Fibroblast of mammary gland (primary cell): ENCODE measurements around the gene BNIP5.
A peak's percentile ranks its signal among the peaks of the same experiment; 100 is the strongest.

Experiments
- DNase-seq: peaks from one replicate; pipeline ENCODE4 v3.0.0-alpha.2; 2010; ENCODE audit warnings: low read depth
- H3K4me3 ChIP-seq: 2 replicates; pipeline ENCODE4 v1.5.1; 2011; ENCODE audit warnings: low read depth, mild to moderate bottlenecking, low read length, moderate library complexity; ENCODE audit not compliant: control insufficient read depth
- TF ChIP-seq, protein P1 (sequence below): conservative IDR thresholded peaks from 2 replicates; pipeline ENCODE4 v1.5.1; 2011; ENCODE audit warnings: low read depth, low read length, inconsistent platforms; ENCODE audit not compliant: control insufficient read depth, insufficient read depth

BNIP5 gene

DNA sequence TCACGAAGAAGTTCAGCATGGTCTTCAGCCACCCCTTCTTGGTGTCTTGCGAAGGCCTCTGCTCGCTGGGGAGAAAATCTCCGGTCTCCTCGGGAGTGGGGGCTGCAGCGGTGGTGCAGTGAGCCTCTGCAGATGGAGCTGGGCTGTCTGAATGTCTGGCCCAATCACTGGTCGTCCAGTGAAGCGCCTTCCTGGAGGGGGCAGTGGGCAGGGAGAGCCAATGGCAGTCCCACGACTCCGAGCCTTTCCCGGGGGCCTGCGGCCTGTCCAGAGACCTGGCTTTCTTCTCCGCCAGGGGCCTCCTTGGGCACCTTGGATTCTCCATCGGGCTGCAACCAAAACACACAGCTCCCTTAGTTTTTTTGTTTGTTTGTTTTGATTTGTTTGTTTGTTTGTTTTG is 6.3 kb downstream of the BNIP5 start:
- TF ChIP-seq, protein P1, sequence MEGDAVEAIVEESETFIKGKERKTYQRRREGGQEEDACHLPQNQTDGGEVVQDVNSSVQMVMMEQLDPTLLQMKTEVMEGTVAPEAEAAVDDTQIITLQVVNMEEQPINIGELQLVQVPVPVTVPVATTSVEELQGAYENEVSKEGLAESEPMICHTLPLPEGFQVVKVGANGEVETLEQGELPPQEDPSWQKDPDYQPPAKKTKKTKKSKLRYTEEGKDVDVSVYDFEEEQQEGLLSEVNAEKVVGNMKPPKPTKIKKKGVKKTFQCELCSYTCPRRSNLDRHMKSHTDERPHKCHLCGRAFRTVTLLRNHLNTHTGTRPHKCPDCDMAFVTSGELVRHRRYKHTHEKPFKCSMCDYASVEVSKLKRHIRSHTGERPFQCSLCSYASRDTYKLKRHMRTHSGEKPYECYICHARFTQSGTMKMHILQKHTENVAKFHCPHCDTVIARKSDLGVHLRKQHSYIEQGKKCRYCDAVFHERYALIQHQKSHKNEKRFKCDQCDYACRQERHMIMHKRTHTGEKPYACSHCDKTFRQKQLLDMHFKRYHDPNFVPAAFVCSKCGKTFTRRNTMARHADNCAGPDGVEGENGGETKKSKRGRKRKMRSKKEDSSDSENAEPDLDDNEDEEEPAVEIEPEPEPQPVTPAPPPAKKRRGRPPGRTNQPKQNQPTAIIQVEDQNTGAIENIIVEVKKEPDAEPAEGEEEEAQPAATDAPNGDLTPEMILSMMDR = no peak
- H3K4me3 ChIP-seq = no peak overlapping the region
- DNase-seq = no peak

DNA sequence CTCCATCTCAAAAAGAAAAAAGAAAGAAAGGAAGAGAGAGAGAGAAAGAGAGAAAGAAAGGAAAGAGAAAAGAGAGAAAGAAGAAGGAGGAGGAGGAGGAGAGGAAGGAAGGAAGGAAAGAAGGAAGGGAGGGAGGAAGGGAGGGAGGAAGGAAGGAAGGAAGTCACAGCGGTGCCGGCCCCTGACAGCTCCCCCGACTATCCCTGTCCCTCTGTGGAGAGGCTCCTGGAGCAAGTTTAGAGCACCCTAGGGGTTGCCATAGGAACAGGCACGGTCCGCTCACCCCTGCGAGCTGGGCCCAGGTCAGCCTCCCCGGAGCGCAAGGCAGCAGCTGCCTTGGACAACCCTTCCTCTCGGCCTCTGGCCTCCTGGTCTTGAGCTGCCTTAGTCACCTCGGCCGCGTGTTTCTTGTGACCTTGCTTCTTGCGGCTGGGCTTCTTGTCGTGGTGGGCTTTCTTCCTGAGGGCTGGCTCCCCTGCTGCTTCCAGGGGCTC is 6.8 kb downstream of the BNIP5 start:
- no peak for DNase-seq
- TF ChIP-seq, protein P1 = no peak

DNA sequence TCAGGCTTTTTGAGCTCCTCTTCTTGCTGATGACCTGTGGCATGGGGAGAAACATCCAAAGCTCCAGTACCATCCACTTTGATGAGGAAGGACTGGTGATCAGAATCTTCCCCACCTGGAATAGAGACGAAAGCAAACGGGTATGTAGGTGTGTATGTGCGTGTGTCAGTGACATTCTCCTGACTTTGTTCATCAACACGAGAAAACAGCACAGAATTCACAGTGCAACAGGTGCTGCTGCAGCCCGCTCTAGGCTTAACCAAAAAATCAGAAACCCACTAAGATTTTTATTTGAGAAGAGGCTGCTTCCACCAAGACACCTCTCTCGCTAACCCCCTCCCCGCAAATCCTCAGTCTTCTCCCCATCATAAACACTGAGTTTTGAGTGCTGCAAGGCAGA is 8.1 kb downstream of the BNIP5 start:
- H3K4me3 ChIP-seq = no peak overlapping the region
- DNase-seq = no peak
- TF ChIP-seq, protein P1 = no peak

More for the DNA sequence above, 6.8 kb downstream of the BNIP5 start:
- H3K4me3 ChIP-seq = no peak overlapping the region

DNA sequence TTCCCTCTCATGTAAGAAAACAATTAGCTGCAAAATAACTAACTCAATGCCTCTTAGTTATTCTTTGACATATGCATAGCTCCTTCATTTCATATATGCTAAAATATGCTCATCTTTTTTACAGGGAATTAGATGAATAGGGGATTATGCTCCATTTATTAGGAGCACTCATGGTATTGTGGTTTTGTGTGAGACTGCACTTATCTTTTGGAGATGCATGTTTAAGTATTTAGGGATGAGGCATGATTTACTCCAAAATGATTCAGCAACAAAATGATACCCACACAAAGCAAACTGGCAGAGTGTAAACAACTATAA is 8.8 kb downstream of the BNIP5 start:
- TF ChIP-seq, protein P1 = no peak
- no peak for DNase-seq
- H3K4me3 ChIP-seq = no peak overlapping the region

DNA sequence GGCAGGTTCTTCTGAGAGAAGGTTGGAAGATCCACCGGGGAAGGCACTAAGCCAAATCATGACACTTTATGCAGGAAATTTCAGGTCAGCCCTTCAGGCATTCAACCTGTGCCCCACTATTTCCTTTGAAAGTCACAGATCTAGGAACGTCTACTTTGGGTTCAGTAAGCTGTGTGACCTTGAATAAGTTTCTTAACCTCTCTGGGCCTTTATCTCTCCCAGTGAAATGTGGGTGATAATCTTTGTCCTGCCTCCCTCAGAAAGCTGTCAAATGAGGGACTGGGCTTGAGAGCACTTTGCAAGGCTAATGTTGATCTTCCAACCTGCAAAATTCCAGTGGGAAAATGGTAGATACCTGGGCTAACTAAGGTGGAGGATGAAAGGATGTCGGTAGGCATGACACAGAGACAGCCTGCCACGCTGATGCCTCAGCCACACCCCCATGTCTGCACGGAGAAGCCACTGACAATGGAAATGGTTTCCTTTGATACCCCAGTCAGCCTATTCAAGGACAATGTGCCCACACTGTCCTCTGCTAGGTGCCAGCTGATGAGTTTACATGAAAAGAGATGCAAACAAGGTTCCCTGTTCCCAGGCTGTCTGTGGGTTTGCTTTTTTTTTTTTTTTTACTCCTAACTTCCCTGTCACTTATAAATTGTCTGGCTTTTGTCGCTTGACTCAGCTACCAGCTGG is 9.3 kb downstream of the BNIP5 start:
- TF ChIP-seq, protein P1 = no peak
- H3K4me3 ChIP-seq = no peak overlapping the region
- no peak for DNase-seq

DNA sequence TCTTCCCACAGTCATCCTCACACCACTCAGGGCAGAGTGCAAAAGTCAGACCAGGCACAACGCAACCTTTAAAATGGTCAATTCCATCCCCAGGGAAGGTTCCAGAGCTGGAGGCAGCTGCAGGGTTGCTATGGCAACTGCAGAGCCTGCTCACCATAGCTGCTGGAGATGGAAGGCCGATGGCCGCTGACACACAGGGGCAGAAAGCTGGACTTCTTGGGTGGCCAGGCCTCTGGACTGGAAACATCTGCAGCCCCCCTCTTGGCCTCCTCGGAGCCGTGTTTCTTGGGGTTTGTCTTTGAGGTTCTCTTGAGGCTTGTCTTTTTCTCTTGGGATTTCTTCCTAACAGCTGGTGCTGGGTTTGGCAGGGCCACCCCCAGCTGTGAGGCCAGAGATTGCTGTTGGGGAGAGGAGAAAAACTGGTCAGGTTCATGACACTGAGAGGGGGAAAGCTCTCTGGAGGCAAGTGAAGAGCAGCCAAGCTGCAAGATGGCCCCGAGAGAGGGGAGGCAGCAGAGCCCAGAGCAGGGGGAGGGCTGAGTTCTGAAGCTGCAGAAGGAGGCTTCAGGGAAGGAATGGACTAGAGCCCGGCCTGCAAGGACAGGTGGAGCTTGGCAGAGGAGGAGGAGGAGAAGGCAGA is 10.2 kb downstream of the BNIP5 start:
- H3K4me3 ChIP-seq = no peak overlapping the region
- peak; percentile 11 for DNase-seq
- TF ChIP-seq, protein P1 = no peak

DNA sequence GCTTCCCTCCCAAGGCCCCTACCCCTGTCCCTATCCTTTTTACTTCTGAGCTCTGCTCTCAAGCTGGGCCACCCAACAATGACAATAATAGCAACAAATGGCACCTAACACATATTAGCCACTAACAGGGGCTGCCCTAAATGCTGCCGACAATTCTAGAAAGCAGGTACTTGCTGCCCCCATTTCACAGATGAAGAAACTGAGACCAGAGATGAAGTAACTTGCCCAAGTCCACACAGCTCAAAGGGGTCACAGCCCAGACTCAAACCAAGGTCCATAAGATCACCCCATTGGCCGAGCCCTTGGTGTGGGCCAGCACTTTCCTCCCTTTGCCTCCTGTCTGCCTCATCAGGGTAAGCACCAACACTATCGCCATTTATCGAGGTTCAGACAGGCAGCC is 12.0 kb downstream of the BNIP5 start:
- no peak for DNase-seq
- TF ChIP-seq, protein P1 = no peak
- H3K4me3 ChIP-seq = no peak overlapping the region
